SK-N-SH (cell line): ENCODE results near the gene HAUS8. TPM values are rescaled to one million over a fixed set of nuclear protein-coding genes. Genes with fewer than 3 reads are reported as not detected.

Experiments
- CTCF ChIA-PET: fragments of 300-600, 350-600 bp; formaldehyde crosslinking; extraction: SDS; loops from one replicate; lab custom pipeline; 2021; lab: Yijun Ruan, JAX
- POLR2A ChIA-PET: fragments of 350-600 bp; sonication (Branson Sonifier 250); formaldehyde crosslinking; extraction: SDS; loops from one replicate; lab custom pipeline; 2020; ENCODE audit warnings: antibody characterized with exemption, inconsistent platforms; lab: Yijun Ruan, JAX
- DNase-seq: peaks from one replicate; pipeline ENCODE4 v3.0.0; 2012
- H2AFZ ChIP-seq: fragments of 200-600 bp; sonication (generic); 2 replicates; pipeline ENCODE4 v1.8.1; 2016; ENCODE audit warnings: antibody characterized with exemption, mild to moderate bottlenecking, low read depth
- H3F3A ChIP-seq: fragments of 200-600 bp; sonication (generic); replicated peaks from 2 replicates; pipeline ENCODE3; 2016; ENCODE audit warnings: antibody characterized with exemption, mild to moderate bottlenecking; ENCODE audit not compliant: insufficient read depth
- H3K27ac ChIP-seq, 2 experiments: fragments of 200-500 bp in 1 of 2; fragments of 200-600 bp in 1 of 2; sonication (Bioruptor generic) in 1 of 2; sonication (generic), shearing (Covaris generic) in 1 of 2; 2 replicates each; pipeline versions ENCODE4 v1.5.1 to v1.6.1; 2014 to 2016; ENCODE audit warnings: low read depth in 2 of 2, inconsistent platforms in 1 of 2, low read length in 1 of 2, mild to moderate bottlenecking in 1 of 2, mixed read lengths in 1 of 2
- H3K27me3 ChIP-seq: fragments of 200-600 bp; sonication (generic), shearing (Covaris generic); 2 replicates; pipeline ENCODE4 v1.6.1; 2016; ENCODE audit warnings: mixed run types; ENCODE audit not compliant: insufficient read depth
- H3K36me3 ChIP-seq, 2 experiments: fragments of 200-500 bp in 1 of 2; fragments of 200-600 bp in 1 of 2; sonication (Bioruptor generic) in 1 of 2; sonication (generic) in 1 of 2; replicated peaks in 1 of 2; 2 replicates each; pipeline versions ENCODE3 to v1.5.1; 2014 to 2016; ENCODE audit warnings: low read length in 1 of 2, mild to moderate bottlenecking in 1 of 2; ENCODE audit not compliant: insufficient read depth in 2 of 2, control insufficient read depth in 1 of 2
- H3K4me1 ChIP-seq, 2 experiments: fragments of 200-500 bp in 1 of 2; fragments of 200-600 bp in 1 of 2; sonication (Bioruptor generic) in 1 of 2; sonication (generic), shearing (Covaris generic) in 1 of 2; 2 replicates each; pipeline versions ENCODE4 v1.5.1 to v1.6.1; 2014 to 2016; ENCODE audit warnings: low read depth in 1 of 2, low read length in 1 of 2, mixed run types in 1 of 2; ENCODE audit not compliant: insufficient read depth in 2 of 2, control insufficient read depth in 1 of 2
- H3K4me2 ChIP-seq: fragments of 200-600 bp; sonication (generic), shearing (Covaris generic); 2 replicates; pipeline ENCODE4 v1.6.1; 2017; ENCODE audit warnings: mixed run types
- H3K4me3 ChIP-seq, 2 experiments: fragments of 200-500 bp in 1 of 2; fragments of 200-600 bp in 1 of 2; sonication (Bioruptor generic) in 1 of 2; sonication (generic), shearing (Covaris generic) in 1 of 2; 2 replicates each; pipeline versions ENCODE4 v1.5.1 to v1.8.1; 2014 to 2016; ENCODE audit warnings: low read depth in 2 of 2, inconsistent platforms in 1 of 2, low read length in 1 of 2, mild to moderate bottlenecking in 1 of 2, mixed read lengths in 1 of 2, moderate library complexity in 1 of 2
- H3K79me2 ChIP-seq: fragments of 200-600 bp; sonication (generic); 2 replicates; pipeline ENCODE4 v1.8.1; 2017; ENCODE audit warnings: mild to moderate bottlenecking; ENCODE audit not compliant: insufficient read depth
- H3K9ac ChIP-seq: fragments of 200-600 bp; sonication (generic); 2 replicates; pipeline ENCODE4 v1.6.1; 2017; ENCODE audit warnings: mixed run types
- H3K9me2 ChIP-seq: fragments of 200-600 bp; sonication (generic); 2 replicates; pipeline ENCODE4 v1.6.1; 2017; ENCODE audit warnings: mixed run types
- H3K9me3 ChIP-seq: fragments of 200-600 bp; sonication (generic); 2 replicates; pipeline ENCODE4 v1.6.1; 2017; ENCODE audit warnings: mixed run types, mild to moderate bottlenecking, moderate library complexity
- H4K20me1 ChIP-seq: fragments of 200-600 bp; sonication (generic); 2 replicates; pipeline ENCODE4 v1.6.1; 2017; ENCODE audit warnings: mild to moderate bottlenecking, mixed run types; ENCODE audit not compliant: insufficient read depth
- CHD2 ChIP-seq: fragments of 150-350 bp; IDR thresholded peaks from 2 replicates; pipeline ENCODE4 v1.6.1; 2018; ENCODE audit warnings: low read length; ENCODE audit not compliant: partially characterized antibody
- FOSL2 ChIP-seq: IDR thresholded peaks from 2 replicates; pipeline ENCODE4 v1.4.0; 2012; ENCODE audit warnings: low read depth, mild to moderate bottlenecking, moderate library complexity, borderline replicate concordance
- FOXJ3 ChIP-seq: sonication (generic); formaldehyde crosslinking; IDR thresholded peaks from 2 replicates; pipeline ENCODE4 v1.5.1; 2020; ENCODE audit warnings: mild to moderate bottlenecking, missing genetic modification reagents
- GABPA ChIP-seq: IDR thresholded peaks from 2 replicates; pipeline ENCODE4 v1.4.0; 2012; ENCODE audit warnings: low read depth, mild to moderate bottlenecking
- IRF3 ChIP-seq: fragments of 150-350 bp; IDR thresholded peaks from 2 replicates; pipeline ENCODE4 v1.6.1; 2016; ENCODE audit warnings: mild to moderate bottlenecking, low read depth, low read length
- JUND ChIP-seq: IDR thresholded peaks from 2 replicates; pipeline ENCODE4 v1.4.0; 2012
- MEF2A ChIP-seq: IDR thresholded peaks from 2 replicates; pipeline ENCODE4 v1.4.0; 2012; ENCODE audit warnings: low read depth, borderline replicate concordance
- MXI1 ChIP-seq: IDR thresholded peaks from 2 replicates; pipeline ENCODE4 v1.6.1; 2012; ENCODE audit warnings: mild to moderate bottlenecking, low read depth, low read length, improper control_type of control experiment
- NFIC ChIP-seq: IDR thresholded peaks from 2 replicates; pipeline ENCODE4 v1.4.0; 2012; ENCODE audit warnings: borderline replicate concordance
- POLR2AphosphoS5 ChIP-seq: IDR thresholded peaks from 2 replicates; pipeline ENCODE4 v1.6.1; 2012; ENCODE audit warnings: low read depth, low read length
- SIN3A ChIP-seq: IDR thresholded peaks from 2 replicates; pipeline ENCODE4 v1.6.1; 2012; ENCODE audit warnings: low read depth, mild to moderate bottlenecking, low read length, moderate library complexity, borderline replicate concordance
- SMC3 ChIP-seq: IDR thresholded peaks from 2 replicates; pipeline ENCODE4 v1.6.1; 2012; ENCODE audit warnings: low read depth, low read length, improper control_type of control experiment
- TAF1 ChIP-seq: IDR thresholded peaks from 2 replicates; pipeline ENCODE4 v1.6.1; 2012; ENCODE audit warnings: low read depth, mild to moderate bottlenecking, low read length, moderate library complexity, borderline replicate concordance
- WGBS: methylation state at CpG from one replicate; pipeline ENCODE4 v1.1.6; 2017; ENCODE audit warnings: low lambda C conversion rate; 5-methylcytosine and 5-hydroxymethylcytosine counted together
- polyA plus RNA-seq, 3 experiments: library from polyadenylated mRNA; depleted of rRNA; stranded (reverse); fragments of >200 nt; gene quantifications; 2 replicates each; pipeline ENCODE4 v1.2.3, GENCODE V29; 2012
- TF ChIP-seq, protein P1 (sequence below): fragments of 150-350 bp; IDR thresholded peaks from 2 replicates; pipeline ENCODE4 v1.6.1; 2017; ENCODE audit warnings: antibody characterized with exemption, low read length, low read depth, borderline replicate concordance
- TF ChIP-seq, protein P2 (sequence below): IDR thresholded peaks from 2 replicates; pipeline ENCODE4; 2012
- TF ChIP-seq, protein P3 (sequence below): IDR thresholded peaks from 2 replicates; pipeline ENCODE4 v1.4.0; 2012; ENCODE audit warnings: low read depth, borderline replicate concordance

Gene HAUS8
- polyA plus RNA-seq, 1 of the 3 experiments (the other 2 are of a cell fraction), result 9.6 TPM

GRCh38 chr19:17108453-17108784, 33.2 kb upstream of the HAUS8 start:
- POLR2A ChIA-PET, result interaction anchor here (0.6 kb wide), 1 partner anchor 10 kb away, joined by 3 read pairs; no protein-coding TSS in a partner anchor
- 70% methylated on average over 4 of the region's 4 CpGs for WGBS
- CTCF ChIA-PET, result interaction anchor here (0.6 kb wide), 1 partner anchor 14 kb away, joined by 3 read pairs; no protein-coding TSS in a partner anchor

More at GRCh38 chr19:17108453-17108784, 33.2 kb upstream of the HAUS8 start:
- peak overlapping the region; percentile 74 for H3K4me2 ChIP-seq
- peak overlapping the region; percentile 39; the same call in 1 of the 2 replicates for H3K9ac ChIP-seq
- H3K9me3 ChIP-seq, result no peaks in the 10 kb centered on the region
- H3F3A ChIP-seq, result peaks cover 17% of the 10 kb centered on the region
- H3K27ac ChIP-seq, result peak overlapping the region; percentile 40 to 95; a peak in 3 of 4 replicates
- TF ChIP-seq TAF1 (no peak), SIN3A (no peak), MXI1 (no peak), NFIC (no peak), POLR2AphosphoS5 (no peak), CHD2 (no peak), IRF3 (no peak), GABPA (no peak), MEF2A (no peak), JUND (no peak), FOXJ3 (CRISPR knock-in tag) (no peak), FOSL2 (no peak), SMC3 (no peak)
- TF ChIP-seq, protein P1, sequence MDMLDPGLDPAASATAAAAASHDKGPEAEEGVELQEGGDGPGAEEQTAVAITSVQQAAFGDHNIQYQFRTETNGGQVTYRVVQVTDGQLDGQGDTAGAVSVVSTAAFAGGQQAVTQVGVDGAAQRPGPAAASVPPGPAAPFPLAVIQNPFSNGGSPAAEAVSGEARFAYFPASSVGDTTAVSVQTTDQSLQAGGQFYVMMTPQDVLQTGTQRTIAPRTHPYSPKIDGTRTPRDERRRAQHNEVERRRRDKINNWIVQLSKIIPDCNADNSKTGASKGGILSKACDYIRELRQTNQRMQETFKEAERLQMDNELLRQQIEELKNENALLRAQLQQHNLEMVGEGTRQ, result no peak
- TF ChIP-seq, protein P2, sequence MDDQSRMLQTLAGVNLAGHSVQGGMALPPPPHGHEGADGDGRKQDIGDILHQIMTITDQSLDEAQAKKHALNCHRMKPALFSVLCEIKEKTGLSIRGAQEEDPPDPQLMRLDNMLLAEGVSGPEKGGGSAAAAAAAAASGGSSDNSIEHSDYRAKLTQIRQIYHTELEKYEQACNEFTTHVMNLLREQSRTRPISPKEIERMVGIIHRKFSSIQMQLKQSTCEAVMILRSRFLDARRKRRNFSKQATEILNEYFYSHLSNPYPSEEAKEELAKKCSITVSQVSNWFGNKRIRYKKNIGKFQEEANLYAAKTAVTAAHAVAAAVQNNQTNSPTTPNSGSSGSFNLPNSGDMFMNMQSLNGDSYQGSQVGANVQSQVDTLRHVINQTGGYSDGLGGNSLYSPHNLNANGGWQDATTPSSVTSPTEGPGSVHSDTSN, result no peak
- TF ChIP-seq, protein P3, sequence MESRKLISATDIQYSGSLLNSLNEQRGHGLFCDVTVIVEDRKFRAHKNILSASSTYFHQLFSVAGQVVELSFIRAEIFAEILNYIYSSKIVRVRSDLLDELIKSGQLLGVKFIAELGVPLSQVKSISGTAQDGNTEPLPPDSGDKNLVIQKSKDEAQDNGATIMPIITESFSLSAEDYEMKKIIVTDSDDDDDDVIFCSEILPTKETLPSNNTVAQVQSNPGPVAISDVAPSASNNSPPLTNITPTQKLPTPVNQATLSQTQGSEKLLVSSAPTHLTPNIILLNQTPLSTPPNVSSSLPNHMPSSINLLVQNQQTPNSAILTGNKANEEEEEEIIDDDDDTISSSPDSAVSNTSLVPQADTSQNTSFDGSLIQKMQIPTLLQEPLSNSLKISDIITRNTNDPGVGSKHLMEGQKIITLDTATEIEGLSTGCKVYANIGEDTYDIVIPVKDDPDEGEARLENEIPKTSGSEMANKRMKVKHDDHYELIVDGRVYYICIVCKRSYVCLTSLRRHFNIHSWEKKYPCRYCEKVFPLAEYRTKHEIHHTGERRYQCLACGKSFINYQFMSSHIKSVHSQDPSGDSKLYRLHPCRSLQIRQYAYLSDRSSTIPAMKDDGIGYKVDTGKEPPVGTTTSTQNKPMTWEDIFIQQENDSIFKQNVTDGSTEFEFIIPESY, result no peak
- no peaks in the 10 kb centered on the region for H3K27me3 ChIP-seq
- H4K20me1 ChIP-seq, result peaks cover 10% of the 10 kb centered on the region; the same call in 1 of the 2 replicates
- H3K36me3 ChIP-seq, result peaks cover 12 to 15% of the 10 kb centered on the region in 2 experiments
- H3K4me1 ChIP-seq, result peaks cover 12 to 13% of the 10 kb centered on the region in 2 experiments; a peak in 3 of 4 replicates
- no peaks in the 10 kb centered on the region for H3K9me2 ChIP-seq
- H3K4me3 ChIP-seq, result no peak overlapping the region
- no peak overlapping the region for H2AFZ ChIP-seq
- peaks cover 92% of the 10 kb centered on the region for H3K79me2 ChIP-seq
- DNase-seq, result no peak
